Fibroblast of pulmonary artery (primary cell): ENCODE results near the gene API5.

Experiments
- DNase-seq: peaks from one replicate; pipeline ENCODE4 v3.0.0-alpha.2; 2010; ENCODE audit warnings: low read depth
- H3K4me3 ChIP-seq: replicated peaks from 2 replicates; pipeline ENCODE4 v1.5.1; 2011; ENCODE audit warnings: low read depth, mild to moderate bottlenecking, control low read depth, low read length, moderate library complexity
- TF ChIP-seq, protein P1 (sequence below): IDR thresholded peaks from 2 replicates; pipeline ENCODE4 v1.5.1; 2011; ENCODE audit warnings: mild to moderate bottlenecking, control low read depth, low read length, inconsistent platforms; ENCODE audit errors: missing control alignments

Gene API5

GRCh38 chr11:43282607-43283440 lies 29.0 kb upstream of the API5 start:
- TF ChIP-seq, protein P1, sequence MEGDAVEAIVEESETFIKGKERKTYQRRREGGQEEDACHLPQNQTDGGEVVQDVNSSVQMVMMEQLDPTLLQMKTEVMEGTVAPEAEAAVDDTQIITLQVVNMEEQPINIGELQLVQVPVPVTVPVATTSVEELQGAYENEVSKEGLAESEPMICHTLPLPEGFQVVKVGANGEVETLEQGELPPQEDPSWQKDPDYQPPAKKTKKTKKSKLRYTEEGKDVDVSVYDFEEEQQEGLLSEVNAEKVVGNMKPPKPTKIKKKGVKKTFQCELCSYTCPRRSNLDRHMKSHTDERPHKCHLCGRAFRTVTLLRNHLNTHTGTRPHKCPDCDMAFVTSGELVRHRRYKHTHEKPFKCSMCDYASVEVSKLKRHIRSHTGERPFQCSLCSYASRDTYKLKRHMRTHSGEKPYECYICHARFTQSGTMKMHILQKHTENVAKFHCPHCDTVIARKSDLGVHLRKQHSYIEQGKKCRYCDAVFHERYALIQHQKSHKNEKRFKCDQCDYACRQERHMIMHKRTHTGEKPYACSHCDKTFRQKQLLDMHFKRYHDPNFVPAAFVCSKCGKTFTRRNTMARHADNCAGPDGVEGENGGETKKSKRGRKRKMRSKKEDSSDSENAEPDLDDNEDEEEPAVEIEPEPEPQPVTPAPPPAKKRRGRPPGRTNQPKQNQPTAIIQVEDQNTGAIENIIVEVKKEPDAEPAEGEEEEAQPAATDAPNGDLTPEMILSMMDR, result peak; percentile 85
- H3K4me3 ChIP-seq, result no peak overlapping the region
- DNase-seq, result peak; percentile 51

- H3K4me3 ChIP-seq, result no peak overlapping the region
- no peak for DNase-seq
- TF ChIP-seq, protein P1, result no peak
Observed at GRCh38 chr11:43285826-43286225, 26.0 kb upstream of the API5 start.

DNA sequence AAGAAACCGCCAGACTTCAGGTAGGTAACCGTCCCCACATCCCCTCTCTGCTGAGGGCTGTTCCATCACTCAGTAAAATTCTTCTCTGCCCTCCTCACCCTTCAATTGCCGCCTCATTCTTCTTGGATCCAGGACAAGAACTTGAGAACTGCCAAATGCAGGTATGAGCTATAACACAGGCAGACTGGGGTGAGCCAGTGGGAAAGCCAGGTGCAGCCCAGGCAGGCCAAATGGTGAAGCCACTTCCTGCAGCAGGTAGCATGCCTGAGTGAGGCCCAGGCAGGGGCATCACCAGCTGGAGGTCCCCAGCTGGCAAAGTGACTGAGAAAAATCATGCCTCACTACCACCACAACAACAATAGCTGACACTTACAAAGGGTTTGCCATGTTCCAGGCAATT lies 22.4 kb upstream of the API5 start:
- TF ChIP-seq, protein P1, result no peak
- H3K4me3 ChIP-seq, result no peak overlapping the region
- DNase-seq, result no peak

DNA sequence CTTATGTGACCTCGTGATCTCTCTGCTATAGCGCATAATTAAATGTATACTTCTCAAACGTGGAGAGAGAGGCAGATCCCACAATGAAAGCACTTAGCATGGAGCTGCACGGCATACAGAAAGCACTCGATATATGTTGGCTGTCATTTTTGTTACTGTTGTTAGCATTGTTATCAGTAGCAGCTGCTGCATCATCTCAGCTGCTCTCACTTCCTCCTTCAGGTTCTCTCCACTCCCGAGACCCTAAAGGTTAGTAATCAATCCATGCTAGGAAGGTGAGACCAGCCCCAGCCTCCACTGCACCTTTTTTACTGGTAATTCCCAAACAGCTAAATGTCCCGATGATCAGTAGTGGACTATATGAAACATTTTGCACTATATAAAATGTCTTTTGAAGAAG lies 13.4 kb upstream of the API5 start:
- TF ChIP-seq, protein P1, result no peak
- no peak for DNase-seq
- no peak overlapping the region for H3K4me3 ChIP-seq

GRCh38 chr11:43315966-43316365 lies 4.2 kb downstream of the API5 start:
- no peak for DNase-seq
- H3K4me3 ChIP-seq, result no peak overlapping the region
- TF ChIP-seq, protein P1, result no peak

GRCh38 chr11:43316451-43316850 lies 4.7 kb downstream of the API5 start:
- H3K4me3 ChIP-seq, result no peak overlapping the region
- no peak for DNase-seq
- TF ChIP-seq, protein P1, result no peak

DNA sequence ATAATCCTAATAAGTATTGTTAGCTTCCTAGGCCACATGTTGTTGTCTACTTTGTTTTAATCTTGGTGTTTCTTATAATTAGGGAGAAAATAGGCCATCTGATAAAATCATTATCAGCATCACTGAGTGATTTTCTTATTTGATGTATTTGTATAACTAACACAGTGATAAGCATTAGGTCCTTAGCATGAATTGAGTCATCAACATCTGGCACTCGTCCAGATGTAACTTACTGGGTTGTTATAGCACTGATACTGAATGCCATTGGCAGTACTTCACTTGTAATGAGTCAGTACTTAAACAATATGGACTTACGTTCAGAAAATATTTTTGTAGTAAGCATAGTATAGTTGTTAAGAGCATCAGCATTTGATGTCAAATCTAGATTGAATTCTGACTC lies 16.2 kb downstream of the API5 start:
- TF ChIP-seq, protein P1, result no peak
- H3K4me3 ChIP-seq, result no peak overlapping the region
- DNase-seq, result peak; percentile 96
